ENCODE measurements around the gene CELA2A.

Gene CELA2A

GRCh38 chr1:15456313-15456954, at the start of gene CELA2A:
TSS of gene CELA2A (plus strand) at chr1:15456732. CDS start at chr1:15456754, 22 bp downstream.
- DNase-seq (ENCODE audit: low spot score): no peak

GRCh38 chr1:15407580-15407979, 49.0 kb upstream of the CELA2A start:
- no peak for DNase-seq (ENCODE audit: low spot score)

- no peak for DNase-seq (ENCODE audit: low spot score)
These were observed 47.6 kb upstream of the CELA2A start for GRCh38 chr1:15408890-15409387.

GRCh38 chr1:15409388-15410222, 46.9 kb upstream of the CELA2A start, which contains the start of gene EFHD2:
TSS of gene EFHD2 (plus strand) at chr1:15409888. CDS start at chr1:15409972, 84 bp downstream.
- peak; percentile 81 for DNase-seq (ENCODE audit: low spot score)

GRCh38 chr1:15410223-15410883, 46.2 kb upstream of the CELA2A start:
- DNase-seq (ENCODE audit: low spot score): no peak

GRCh38 chr1:15410884-15411245, 45.7 kb upstream of the CELA2A start:
- no peak for DNase-seq (ENCODE audit: low spot score)

GRCh38 chr1:15411593-15412137, 44.9 kb upstream of the CELA2A start:
- DNase-seq (ENCODE audit: low spot score): peak; percentile 76

- no peak for DNase-seq (ENCODE audit: low spot score)
These were observed 44.2 kb upstream of the CELA2A start for GRCh38 chr1:15412175-15412800.

- peak; percentile 67 for DNase-seq (ENCODE audit: low spot score)
These were observed 43.7 kb upstream of the CELA2A start for GRCh38 chr1:15412843-15413242.

GRCh38 chr1:15413563-15414444, 42.7 kb upstream of the CELA2A start:
- no peak for DNase-seq (ENCODE audit: low spot score)

GRCh38 chr1:15414445-15414983, 42.0 kb upstream of the CELA2A start:
- no peak for DNase-seq (ENCODE audit: low spot score)

- DNase-seq (ENCODE audit: low spot score): peak; percentile 54
These were observed 39.2 kb upstream of the CELA2A start for GRCh38 chr1:15417059-15417934.

GRCh38 chr1:15418806-15419515, 37.6 kb upstream of the CELA2A start:
- DNase-seq (ENCODE audit: low spot score): no peak

GRCh38 chr1:15420853-15421465, 35.6 kb upstream of the CELA2A start:
- DNase-seq (ENCODE audit: low spot score): no peak

GRCh38 chr1:15422871-15423270, 33.7 kb upstream of the CELA2A start:
- no peak for DNase-seq (ENCODE audit: low spot score)

- no peak for DNase-seq (ENCODE audit: low spot score)
These were observed 33.0 kb upstream of the CELA2A start for GRCh38 chr1:15423355-15424077.

GRCh38 chr1:15424146-15424667, 32.3 kb upstream of the CELA2A start:
- no peak for DNase-seq (ENCODE audit: low spot score)

Measured in Ammon's horn (tissue), 1 donor.